Measurements from ENCODE around the gene CAVIN4. TPM values are rescaled to one million over a fixed set of nuclear protein-coding genes. Genes with fewer than 3 reads are reported as not detected.
A peak's percentile ranks its signal among the peaks of the same experiment; 100 is the strongest.

Gene CAVIN4
- total RNA-seq, 4 donors from 2014 or later: 14.5 to 163 (median 28.9) TPM

GRCh38 chr9:100579665-100580064 lies 1.8 kb downstream of the CAVIN4 start:
- peak overlapping the region; percentile 44 to 60 (median 54) for H3K4me3 ChIP-seq
- TF ChIP-seq CTCF (IDR thresholded peaks at IDR 0.05 in 4 of 5, conservative IDR thresholded peaks at IDR 0.05 in 1 of 5) (no peak), POLR2A (IDR thresholded peaks at IDR 0.05) (no peak)
- H3K36me3 ChIP-seq: no peaks in the 10 kb centered on the region

GRCh38 chr9:100580257-100580656 lies 2.4 kb downstream of the CAVIN4 start:
- in situ Hi-C loops (cut with MboI; ENCODE audit: low sequenced_read_pairs in 4 of 4) (loop anchor here in 3 of 4 donors (10.0 to 25.0 kb wide), 3 partner anchors 135 to 145 kb away; partner anchors contain the start of gene MSANTD3 (in 1 of the 3)), intact Hi-C loops (cut with DNase I; ENCODE audit: low total_unique reads) (loop anchor here (2.0 to 5.0 kb wide), 2 partner anchors 139 to 153 kb away; partner anchors contain the start of gene MSANTD3)
- Histone ChIP-seq H3K4me1 (peaks cover 40 to 56% of the 10 kb centered on the region in 2 donors), H3K27me3 (no peaks in the 10 kb centered on the region), H3K4me3 (peak overlapping the region; percentile 44 to 60 (median 54)), H3K27ac (peak overlapping the region; percentile 80 to 94 (median 88)), H3K9me3 (no peaks in the 10 kb centered on the region), H3K36me3 (no peaks in the 10 kb centered on the region)
- DNase-seq: peak in 1 of 2 donors; percentile 17
- no peak for ATAC-seq
- no peak for TF ChIP-seq POLR2A (IDR thresholded peaks at IDR 0.05)
- TF ChIP-seq CTCF (IDR thresholded peaks at IDR 0.05 in 4 of 5, conservative IDR thresholded peaks at IDR 0.05 in 1 of 5): no peak

More at GRCh38 chr9:100579665-100580064, 1.8 kb downstream of the CAVIN4 start:
- Histone ChIP-seq H3K4me1 (peaks cover 41 to 55% of the 10 kb centered on the region in 2 donors), H3K27ac (peak overlapping the region; percentile 80 to 94 (median 88)), H3K9me3 (no peaks in the 10 kb centered on the region), H3K27me3 (no peaks in the 10 kb centered on the region)
- DNase-seq: no peak
- in situ Hi-C loops (cut with MboI; ENCODE audit: low sequenced_read_pairs in 4 of 4): loop anchor here in 3 of 4 donors (10.0 to 25.0 kb wide), 3 partner anchors 135 to 145 kb away; partner anchors contain the start of gene MSANTD3 (in 1 of the 3)
- intact Hi-C loops (cut with DNase I; ENCODE audit: low total_unique reads): loop anchor here (2.0 to 5.0 kb wide), 4 partner anchors 139 to 1222 kb away; partner anchors contain the start of genes MSANTD3 and TEX10
- ATAC-seq: no peak

- no peaks in the 10 kb centered on the region for H3K27me3 ChIP-seq
- no peak for DNase-seq
- in situ Hi-C loops (cut with MboI; ENCODE audit: low sequenced_read_pairs in 4 of 4): loop anchor here in 3 of 4 donors (10.0 to 25.0 kb wide), 3 partner anchors 136 to 146 kb away; partner anchors contain the start of gene MSANTD3 (in 1 of the 3)
- intact Hi-C loops (cut with DNase I; ENCODE audit: low total_unique reads): loop anchor here (2.0 to 5.0 kb wide), 2 partner anchors 140 to 154 kb away; partner anchors contain the start of gene MSANTD3
- H3K9me3 ChIP-seq: no peaks in the 10 kb centered on the region
- ATAC-seq: peak in 1 of 2 donors; percentile 28
- H3K4me3 ChIP-seq: peak overlapping the region; percentile 44 to 60 (median 54)
- H3K4me1 ChIP-seq: peaks cover 32 to 49% of the 10 kb centered on the region in 2 donors
- peak overlapping the region; percentile 80 to 94 (median 88) for H3K27ac ChIP-seq
- TF ChIP-seq POLR2A (IDR thresholded peaks at IDR 0.05): no peak
- peaks cover 0 to 7% of the 10 kb centered on the region in 2 donors for H3K36me3 ChIP-seq
Observed at GRCh38 chr9:100581081-100581480, 3.2 kb downstream of the CAVIN4 start.

GRCh38 chr9:100581661-100582060 lies 3.8 kb downstream of the CAVIN4 start:
- H3K27ac ChIP-seq: peak overlapping the region; percentile 80 to 94 (median 88)
- no peak for TF ChIP-seq CTCF (IDR thresholded peaks at IDR 0.05 in 4 of 5, conservative IDR thresholded peaks at IDR 0.05 in 1 of 5)
- ATAC-seq: peak; percentile 33 to 53
- in situ Hi-C loops (cut with MboI; ENCODE audit: low sequenced_read_pairs in 4 of 4) (loop anchor here in 3 of 4 donors (10.0 to 25.0 kb wide), 3 partner anchors 137 to 147 kb away; partner anchors contain the start of gene MSANTD3 (in 1 of the 3)), intact Hi-C loops (cut with DNase I; ENCODE audit: low total_unique reads) (loop anchor here (2.0 to 5.0 kb wide), 2 partner anchors 141 to 154 kb away; partner anchors contain the start of gene MSANTD3)
- no peaks in the 10 kb centered on the region for H3K27me3 ChIP-seq
- H3K9me3 ChIP-seq: no peaks in the 10 kb centered on the region
- peak overlapping the region; percentile 44 to 60 (median 54) for H3K4me3 ChIP-seq
- peaks cover 0 to 13% of the 10 kb centered on the region in 2 donors for H3K36me3 ChIP-seq
- peak; percentile 11 to 37 for DNase-seq
- peaks cover 26 to 43% of the 10 kb centered on the region in 2 donors for H3K4me1 ChIP-seq

Measured in gastrocnemius medialis (tissue), 4 donors.